NCI-H510A treated with DMSO at 0.1 percent for 48 hours (cell line): ENCODE data around the gene SRSF10.
A peak's percentile ranks its signal among the peaks of the same experiment; 100 is the strongest.
"Not testable (repeated sequence)": the region's sequence is repeated elsewhere in the genome, so short reads cannot be mapped to it uniquely, and the experiment has no call there.

ENCODE experiments used
- DNase-seq: peaks from one replicate; lab custom pipeline; 2025; lab: John Stamatoyannopoulos, UW

SRSF10 gene

GRCh38 chr1:23997812-23998211 lies 17.7 kb upstream of the SRSF10 start:
- no peak for DNase-seq

- DNase-seq = no peak
These were observed 16.6 kb upstream of the SRSF10 start for GRCh38 chr1:23996700-23997229.

- DNase-seq = no peak
These were observed 15.3 kb upstream of the SRSF10 start for GRCh38 chr1:23995431-23995837.

- not testable (repeated sequence) for DNase-seq
These were observed 11.9 kb upstream of the SRSF10 start for GRCh38 chr1:23992011-23992410.

- DNase-seq = no peak
These were observed 9.1 kb upstream of the SRSF10 start for GRCh38 chr1:23989263-23989662.

GRCh38 chr1:23987038-23987437 lies 6.9 kb upstream of the SRSF10 start:
- not testable (repeated sequence) for DNase-seq

GRCh38 chr1:23984417-23985186 lies 4.5 kb upstream of the SRSF10 start:
- no peak for DNase-seq

GRCh38 chr1:23980728-23981070 lies 572 bp upstream of the SRSF10 start:
- peak; percentile 89 for DNase-seq

- no peak for DNase-seq
These were observed 693 bp downstream of the SRSF10 start for GRCh38 chr1:23979387-23979880.

- no peak for DNase-seq
These were observed 1.3 kb downstream of the SRSF10 start for GRCh38 chr1:23978805-23979204.

GRCh38 chr1:23977854-23978191 lies 2.3 kb downstream of the SRSF10 start:
- no peak for DNase-seq

GRCh38 chr1:23977187-23977853 lies 2.8 kb downstream of the SRSF10 start:
- DNase-seq = no peak

- DNase-seq = no peak
These were observed 12.3 kb downstream of the SRSF10 start for GRCh38 chr1:23967871-23968270.

GRCh38 chr1:23966973-23967493 lies 13.1 kb downstream of the SRSF10 start:
- no peak for DNase-seq

- DNase-seq = no peak
These were observed 15.1 kb downstream of the SRSF10 start for GRCh38 chr1:23964790-23965740.

GRCh38 chr1:23964235-23964668 lies 15.9 kb downstream of the SRSF10 start:
- no peak for DNase-seq

GRCh38 chr1:23963617-23964234 lies 16.4 kb downstream of the SRSF10 start:
- no peak for DNase-seq

GRCh38 chr1:23960291-23961020 lies 19.7 kb downstream of the SRSF10 start:
- DNase-seq = no peak

GRCh38 chr1:23959461-23960290 lies 20.5 kb downstream of the SRSF10 start, which contains the start of gene PNRC2:
Gene PNRC2, plus strand, starts transcription at chr1:23959828. Its CDS starts 1,630 bp downstream, at chr1:23961458.
- DNase-seq = peak; percentile 95
